ENCODE measurements around the gene PTPRN2.

PTPRN2 gene

GRCh38 chr7:158449266-158449665 lies 138.4 kb downstream of the PTPRN2 start:
- Mint-ChIP-seq H3K4me1 (no peaks in the 10 kb centered on the region), H3K4me3 (no peak overlapping the region), H3K36me3 (no peaks in the 10 kb centered on the region), H3K9me3 (peaks cover 3% of the 10 kb centered on the region), H3K27ac (no peak overlapping the region), H3K27me3 (no peaks in the 10 kb centered on the region)
- CTCF ChIA-PET = no interaction called here
- DNase-seq = no peak

- no peaks in the 10 kb centered on the region for H3K36me3 Mint-ChIP-seq
- H3K4me3 Mint-ChIP-seq = no peak overlapping the region
- CTCF ChIA-PET = no interaction called here
- no peaks in the 10 kb centered on the region for H3K4me1 Mint-ChIP-seq
- DNase-seq = no peak
- H3K9me3 Mint-ChIP-seq = peaks cover under 1% of the 10 kb centered on the region
- no peak overlapping the region for H3K27ac Mint-ChIP-seq
- no peaks in the 10 kb centered on the region for H3K27me3 Mint-ChIP-seq
These were observed 139.1 kb downstream of the PTPRN2 start for GRCh38 chr7:158448430-158449100.

- Mint-ChIP-seq H3K27me3 (no peaks in the 10 kb centered on the region), H3K4me3 (no peak overlapping the region), H3K36me3 (no peaks in the 10 kb centered on the region), H3K9me3 (no peaks in the 10 kb centered on the region), H3K4me1 (no peaks in the 10 kb centered on the region), H3K27ac (no peak overlapping the region)
- no peak for DNase-seq
- CTCF ChIA-PET = no interaction called here
These were observed 140.0 kb downstream of the PTPRN2 start for GRCh38 chr7:158447506-158448171.

GRCh38 chr7:158447151-158447505 lies 140.5 kb downstream of the PTPRN2 start:
- H3K27ac Mint-ChIP-seq = no peak overlapping the region
- no peaks in the 10 kb centered on the region for H3K4me1 Mint-ChIP-seq
- no peak overlapping the region for H3K4me3 Mint-ChIP-seq
- no peaks in the 10 kb centered on the region for H3K9me3 Mint-ChIP-seq
- CTCF ChIA-PET = no interaction called here
- DNase-seq = no peak
- no peaks in the 10 kb centered on the region for H3K27me3 Mint-ChIP-seq
- H3K36me3 Mint-ChIP-seq = no peaks in the 10 kb centered on the region

- Mint-ChIP-seq H3K4me1 (no peaks in the 10 kb centered on the region), H3K27ac (no peak overlapping the region), H3K9me3 (peaks cover 2% of the 10 kb centered on the region), H3K27me3 (no peaks in the 10 kb centered on the region), H3K4me3 (no peak overlapping the region), H3K36me3 (no peaks in the 10 kb centered on the region)
- CTCF ChIA-PET = no interaction called here
- DNase-seq = no peak
These were observed 140.9 kb downstream of the PTPRN2 start for GRCh38 chr7:158446706-158447105.

- Mint-ChIP-seq H3K4me1 (no peaks in the 10 kb centered on the region), H3K36me3 (no peaks in the 10 kb centered on the region), H3K27me3 (no peaks in the 10 kb centered on the region), H3K4me3 (no peak overlapping the region), H3K9me3 (peaks cover 5% of the 10 kb centered on the region), H3K27ac (no peak overlapping the region)
- CTCF ChIA-PET = no interaction called here
- no peak for DNase-seq
These were observed 141.3 kb downstream of the PTPRN2 start for GRCh38 chr7:158446281-158446680.

GRCh38 chr7:158445421-158446175 lies 142.0 kb downstream of the PTPRN2 start:
- DNase-seq = no peak
- Mint-ChIP-seq H3K36me3 (no peaks in the 10 kb centered on the region), H3K9me3 (peaks cover 11% of the 10 kb centered on the region), H3K4me3 (no peak overlapping the region), H3K4me1 (no peaks in the 10 kb centered on the region), H3K27ac (no peak overlapping the region), H3K27me3 (no peaks in the 10 kb centered on the region)
- CTCF ChIA-PET = no interaction called here

- H3K27me3 Mint-ChIP-seq = no peaks in the 10 kb centered on the region
These were observed 142.9 kb downstream of the PTPRN2 start for GRCh38 chr7:158444501-158445420.

GRCh38 chr7:158443688-158444483 lies 143.7 kb downstream of the PTPRN2 start:
- Mint-ChIP-seq H3K36me3 (no peaks in the 10 kb centered on the region), H3K27me3 (no peaks in the 10 kb centered on the region)

More at GRCh38 chr7:158444501-158445420, 142.9 kb downstream of the PTPRN2 start:
- Mint-ChIP-seq H3K36me3 (no peaks in the 10 kb centered on the region), H3K27ac (no peak overlapping the region), H3K9me3 (peaks cover 17% of the 10 kb centered on the region), H3K4me3 (no peak overlapping the region), H3K4me1 (no peaks in the 10 kb centered on the region)
- DNase-seq = no peak
- CTCF ChIA-PET = no interaction called here

GRCh38 chr7:158443014-158443687 lies 144.5 kb downstream of the PTPRN2 start:
- Mint-ChIP-seq H3K4me1 (no peaks in the 10 kb centered on the region), H3K4me3 (no peak overlapping the region), H3K27ac (no peak overlapping the region), H3K27me3 (no peaks in the 10 kb centered on the region), H3K36me3 (no peaks in the 10 kb centered on the region), H3K9me3 (peaks cover 17% of the 10 kb centered on the region)
- DNase-seq = no peak
- CTCF ChIA-PET = no interaction called here

More at GRCh38 chr7:158443688-158444483, 143.7 kb downstream of the PTPRN2 start:
- no peaks in the 10 kb centered on the region for H3K4me1 Mint-ChIP-seq
- no peak overlapping the region for H3K27ac Mint-ChIP-seq
- H3K9me3 Mint-ChIP-seq = peaks cover 17% of the 10 kb centered on the region
- no peak overlapping the region for H3K4me3 Mint-ChIP-seq
- CTCF ChIA-PET = no interaction called here
- DNase-seq = no peak

GRCh38 chr7:158442260-158442659 lies 145.4 kb downstream of the PTPRN2 start:
- CTCF ChIA-PET = no interaction called here
- DNase-seq = no peak
- no peak overlapping the region for H3K4me3 Mint-ChIP-seq
- H3K27ac Mint-ChIP-seq = no peak overlapping the region
- H3K4me1 Mint-ChIP-seq = no peaks in the 10 kb centered on the region
- no peaks in the 10 kb centered on the region for H3K36me3 Mint-ChIP-seq
- peaks cover 17% of the 10 kb centered on the region for H3K9me3 Mint-ChIP-seq
- no peaks in the 10 kb centered on the region for H3K27me3 Mint-ChIP-seq

- DNase-seq = no peak
- Mint-ChIP-seq H3K4me1 (no peaks in the 10 kb centered on the region), H3K9me3 (peaks cover 17% of the 10 kb centered on the region), H3K4me3 (no peak overlapping the region), H3K27ac (no peak overlapping the region), H3K36me3 (no peaks in the 10 kb centered on the region), H3K27me3 (peaks cover 3% of the 10 kb centered on the region)
- CTCF ChIA-PET = no interaction called here
These were observed 148.6 kb downstream of the PTPRN2 start for GRCh38 chr7:158439035-158439434.

Measured in activated naive CD4-positive, alpha-beta T cell treated with anti-CD3 and anti-CD28 coated beads, Interleukin-2, amount 10 ng/mL, durations not matched to agents 7 days and 5 days (primary cell).